Omental fat pad (tissue), 4 donors: Measurements from ENCODE around the gene SLC39A3. TPM values are rescaled to one million over a fixed set of nuclear protein-coding genes. Genes with fewer than 3 reads are reported as not detected.

Source experiments
- ATAC-seq: fragments of 150-250 bp; one replicate; pipeline ENCODE4 v1.9.1; 2016; ENCODE audit warnings: mild to moderate bottlenecking, moderate library complexity; ENCODE audit not compliant: low FRiP score
- DNase-seq: peaks from one replicate; pipeline ENCODE4 v3.0.0-alpha.2; 2019; ENCODE audit warnings: low spot score
- CTCF ChIP-seq, 3 donors: fragments of 450-650 bp; IDR thresholded peaks; one replicate each; pipeline ENCODE4 v1.5.1; 2016 to 2017; ENCODE audit warnings: antibody characterized with exemption in 3 of 3, mild to moderate bottlenecking in 3 of 3, moderate library complexity in 2 of 3
- total RNA-seq, 4 donors: library from RNA; depleted of rRNA; stranded (reverse); fragments of >200 nt; gene quantifications; one replicate each; pipeline ENCODE4 v1.1.0, GENCODE V29; 2016

The SLC39A3 gene
- total RNA-seq, 4 donors from 2014 or later: 26.0 to 38.0 (median 28.6) TPM

- ATAC-seq: no peak
- DNase-seq: no peak
- no peak for TF ChIP-seq CTCF (IDR thresholded peaks at IDR 0.05)
These were observed 34.4 kb upstream of the SLC39A3 start for GRCh38 chr19:2774083-2774679.

GRCh38 chr19:2771786-2772674, 32.2 kb upstream of the SLC39A3 start:
- no peak for TF ChIP-seq CTCF (IDR thresholded peaks at IDR 0.05)
- no peak for DNase-seq
- ATAC-seq: no peak

GRCh38 chr19:2770055-2771013, 30.5 kb upstream of the SLC39A3 start:
- ATAC-seq (no peak), DNase-seq (no peak)
- TF ChIP-seq CTCF (IDR thresholded peaks at IDR 0.05): no peak

GRCh38 chr19:2769218-2769617, 29.4 kb upstream of the SLC39A3 start:
- peak; percentile 23 for ATAC-seq
- TF ChIP-seq CTCF (IDR thresholded peaks at IDR 0.05): no peak
- no peak for DNase-seq

GRCh38 chr19:2768365-2769132, 28.7 kb upstream of the SLC39A3 start:
- DNase-seq (no peak), ATAC-seq (no peak)
- TF ChIP-seq CTCF (IDR thresholded peaks at IDR 0.05): no peak

GRCh38 chr19:2767688-2768087, 27.9 kb upstream of the SLC39A3 start:
- ATAC-seq (no peak), DNase-seq (no peak)
- TF ChIP-seq CTCF (IDR thresholded peaks at IDR 0.05): no peak
